Memory B cell (primary cell): ENCODE measurements around the gene RIT2.

Experiments
- ATAC-seq: fragments of 150-1000 bp; cut with Tn5 transposase; 2 replicates; pipeline ENCODE4 v1.10.0; 2021; ENCODE audit warnings: low read depth, mild to moderate bottlenecking, moderate library complexity
- DNase-seq, 2 donors: peaks; one replicate each; pipeline ENCODE4 v3.0.0; 2022; ENCODE audit warnings: low spot score in 2 of 2
- H3K27ac Mint-ChIP-seq: one replicate; pipeline ENCODE4 v1.8.0; 2022; ENCODE audit warnings: mild to moderate bottlenecking, moderate library complexity, mixed read lengths
- H3K27me3 Mint-ChIP-seq: one replicate; pipeline ENCODE4 v1.8.0; 2022; ENCODE audit warnings: mixed read lengths
- H3K36me3 Mint-ChIP-seq: one replicate; pipeline ENCODE4 v1.8.0; 2022; ENCODE audit warnings: mild to moderate bottlenecking, mixed read lengths
- H3K4me1 Mint-ChIP-seq: one replicate; pipeline ENCODE4 v1.8.0; 2022; ENCODE audit warnings: mixed read lengths
- H3K4me3 Mint-ChIP-seq: one replicate; pipeline ENCODE4 v1.8.0; 2022; ENCODE audit warnings: mild to moderate bottlenecking, moderate library complexity, mixed read lengths
- H3K9me3 Mint-ChIP-seq: one replicate; pipeline ENCODE4 v1.8.0; 2022; ENCODE audit warnings: mixed read lengths

The RIT2 gene

GRCh38 chr18:43067570-43067969 is 47.9 kb downstream of the RIT2 start:
- DNase-seq (no peak), ATAC-seq (no peak)
- no peaks in the 10 kb centered on the region for H3K4me1 Mint-ChIP-seq
- H3K4me3 Mint-ChIP-seq, result no peak overlapping the region
- no peaks in the 10 kb centered on the region for H3K27me3 Mint-ChIP-seq
- H3K27ac Mint-ChIP-seq, result no peak overlapping the region
- H3K36me3 Mint-ChIP-seq, result no peaks in the 10 kb centered on the region
- peaks cover 6% of the 10 kb centered on the region for H3K9me3 Mint-ChIP-seq

GRCh38 chr18:43061816-43062215 is 53.7 kb downstream of the RIT2 start:
- Mint-ChIP-seq H3K36me3 (no peaks in the 10 kb centered on the region), H3K27ac (no peak overlapping the region), H3K9me3 (no peaks in the 10 kb centered on the region), H3K4me3 (no peak overlapping the region), H3K4me1 (no peaks in the 10 kb centered on the region), H3K27me3 (no peaks in the 10 kb centered on the region)
- DNase-seq (no peak), ATAC-seq (no peak)

- no peak for DNase-seq
- Mint-ChIP-seq H3K27ac (no peak overlapping the region), H3K4me1 (no peaks in the 10 kb centered on the region), H3K36me3 (no peaks in the 10 kb centered on the region), H3K9me3 (no peaks in the 10 kb centered on the region), H3K27me3 (no peaks in the 10 kb centered on the region), H3K4me3 (no peak overlapping the region)
- ATAC-seq, result no peak
Observed at GRCh38 chr18:43061318-43061717, 54.2 kb downstream of the RIT2 start.

GRCh38 chr18:43060020-43060419 is 55.5 kb downstream of the RIT2 start:
- no peak overlapping the region for H3K4me3 Mint-ChIP-seq
- no peak overlapping the region for H3K27ac Mint-ChIP-seq
- H3K4me1 Mint-ChIP-seq, result no peaks in the 10 kb centered on the region
- H3K36me3 Mint-ChIP-seq, result no peaks in the 10 kb centered on the region
- DNase-seq (no peak), ATAC-seq (no peak)
- no peaks in the 10 kb centered on the region for H3K27me3 Mint-ChIP-seq
- H3K9me3 Mint-ChIP-seq, result no peaks in the 10 kb centered on the region

- no peaks in the 10 kb centered on the region for H3K27me3 Mint-ChIP-seq
- H3K4me1 Mint-ChIP-seq, result no peaks in the 10 kb centered on the region
- no peak overlapping the region for H3K27ac Mint-ChIP-seq
- H3K9me3 Mint-ChIP-seq, result no peaks in the 10 kb centered on the region
- no peaks in the 10 kb centered on the region for H3K36me3 Mint-ChIP-seq
- H3K4me3 Mint-ChIP-seq, result no peak overlapping the region
- no peak for ATAC-seq
- no peak for DNase-seq
Observed at GRCh38 chr18:43054815-43055519, 60.5 kb downstream of the RIT2 start.

GRCh38 chr18:43049021-43049420 is 66.5 kb downstream of the RIT2 start:
- H3K4me1 Mint-ChIP-seq, result no peaks in the 10 kb centered on the region
- no peak overlapping the region for H3K4me3 Mint-ChIP-seq
- H3K36me3 Mint-ChIP-seq, result no peaks in the 10 kb centered on the region
- peaks cover 5% of the 10 kb centered on the region for H3K9me3 Mint-ChIP-seq
- ATAC-seq, result no peak
- no peak overlapping the region for H3K27ac Mint-ChIP-seq
- no peaks in the 10 kb centered on the region for H3K27me3 Mint-ChIP-seq
- DNase-seq, result no peak

GRCh38 chr18:43046322-43046721 is 69.2 kb downstream of the RIT2 start:
- ATAC-seq, result no peak
- H3K4me3 Mint-ChIP-seq, result no peak overlapping the region
- no peak for DNase-seq
- no peak overlapping the region for H3K27ac Mint-ChIP-seq
- H3K9me3 Mint-ChIP-seq, result peaks cover 5% of the 10 kb centered on the region
- H3K4me1 Mint-ChIP-seq, result no peaks in the 10 kb centered on the region
- no peaks in the 10 kb centered on the region for H3K27me3 Mint-ChIP-seq
- no peaks in the 10 kb centered on the region for H3K36me3 Mint-ChIP-seq

- Mint-ChIP-seq H3K4me3 (no peak overlapping the region), H3K9me3 (peaks cover 5% of the 10 kb centered on the region), H3K27ac (no peak overlapping the region), H3K4me1 (no peaks in the 10 kb centered on the region), H3K36me3 (no peaks in the 10 kb centered on the region), H3K27me3 (no peaks in the 10 kb centered on the region)
- ATAC-seq (no peak), DNase-seq (no peak)
Observed at GRCh38 chr18:43043626-43044025, 71.9 kb downstream of the RIT2 start.

- Mint-ChIP-seq H3K4me3 (no peak overlapping the region), H3K4me1 (no peaks in the 10 kb centered on the region), H3K9me3 (peaks cover 6% of the 10 kb centered on the region), H3K36me3 (no peaks in the 10 kb centered on the region), H3K27me3 (no peaks in the 10 kb centered on the region), H3K27ac (no peak overlapping the region)
- ATAC-seq (no peak), DNase-seq (no peak)
Observed at GRCh38 chr18:43040281-43040680, 75.2 kb downstream of the RIT2 start.

GRCh38 chr18:43034683-43035500 is 80.6 kb downstream of the RIT2 start:
- Mint-ChIP-seq H3K4me3 (no peak overlapping the region), H3K27ac (no peak overlapping the region), H3K36me3 (no peaks in the 10 kb centered on the region), H3K4me1 (no peaks in the 10 kb centered on the region), H3K9me3 (peaks cover 7% of the 10 kb centered on the region), H3K27me3 (no peaks in the 10 kb centered on the region)
- DNase-seq (no peak), ATAC-seq (no peak)

- no peak overlapping the region for H3K27ac Mint-ChIP-seq
- no peaks in the 10 kb centered on the region for H3K36me3 Mint-ChIP-seq
- H3K9me3 Mint-ChIP-seq, result peaks cover 3% of the 10 kb centered on the region
- no peak for DNase-seq
- no peak for ATAC-seq
- no peaks in the 10 kb centered on the region for H3K4me1 Mint-ChIP-seq
- no peak overlapping the region for H3K4me3 Mint-ChIP-seq
- H3K27me3 Mint-ChIP-seq, result no peaks in the 10 kb centered on the region
Observed at GRCh38 chr18:43031169-43031568, 84.3 kb downstream of the RIT2 start.

GRCh38 chr18:43029414-43029813 is 86.1 kb downstream of the RIT2 start:
- Mint-ChIP-seq H3K27ac (no peak overlapping the region), H3K4me1 (no peaks in the 10 kb centered on the region), H3K4me3 (no peak overlapping the region), H3K36me3 (no peaks in the 10 kb centered on the region), H3K9me3 (peaks cover under 1% of the 10 kb centered on the region), H3K27me3 (no peaks in the 10 kb centered on the region)
- DNase-seq (no peak), ATAC-seq (no peak)

- DNase-seq (no peak), ATAC-seq (no peak)
- no peak overlapping the region for H3K27ac Mint-ChIP-seq
- H3K4me3 Mint-ChIP-seq, result no peak overlapping the region
- no peaks in the 10 kb centered on the region for H3K27me3 Mint-ChIP-seq
- peaks cover 7% of the 10 kb centered on the region for H3K9me3 Mint-ChIP-seq
- no peaks in the 10 kb centered on the region for H3K4me1 Mint-ChIP-seq
- H3K36me3 Mint-ChIP-seq, result no peaks in the 10 kb centered on the region
Observed at GRCh38 chr18:43022874-43023273, 92.6 kb downstream of the RIT2 start.

- Mint-ChIP-seq H3K9me3 (peaks cover 8% of the 10 kb centered on the region), H3K27me3 (no peaks in the 10 kb centered on the region), H3K27ac (no peak overlapping the region), H3K4me1 (no peaks in the 10 kb centered on the region), H3K36me3 (no peaks in the 10 kb centered on the region), H3K4me3 (no peak overlapping the region)
- DNase-seq (no peak), ATAC-seq (no peak)
Observed at GRCh38 chr18:43017622-43018021, 97.9 kb downstream of the RIT2 start.

- no peak for ATAC-seq
- DNase-seq, result no peak
- H3K27ac Mint-ChIP-seq, result no peak overlapping the region
- no peak overlapping the region for H3K4me3 Mint-ChIP-seq
- no peaks in the 10 kb centered on the region for H3K27me3 Mint-ChIP-seq
- H3K36me3 Mint-ChIP-seq, result no peaks in the 10 kb centered on the region
- H3K9me3 Mint-ChIP-seq, result peaks cover 5% of the 10 kb centered on the region
- no peaks in the 10 kb centered on the region for H3K4me1 Mint-ChIP-seq
Observed at GRCh38 chr18:43013486-43013885, 102.0 kb downstream of the RIT2 start.
